Caco-2 (cell line): ENCODE results near the gene DYRK2. TPM values are rescaled to one million over a fixed set of nuclear protein-coding genes. Genes with fewer than 3 reads are reported as not detected.

Source experiments
- BruUV-seq: library from RNA; stranded (reverse); fragments of 400-500 nt; replicated peaks from 2 replicates; lab custom pipeline; 2021; lab: Mats Ljungman, UMichigan
- CTCF ChIA-PET: fragments of 300-600 bp; sonication (Branson Sonifier 250); formaldehyde crosslinking; loops from one replicate; lab custom pipeline; 2022; ENCODE audit warnings: antibody characterized with exemption; lab: Charles Lee
- POLR2A ChIA-PET: fragments of 300-600 bp; sonication (Branson Sonifier 250); formaldehyde crosslinking; loops from one replicate; lab custom pipeline; 2022; ENCODE audit warnings: antibody characterized with exemption; lab: Charles Lee
- DNase-seq, 2 experiments: peaks; one replicate each; pipeline versions ENCODE4 v3.0.0 to v3.0.0-alpha.2; 2020 to 2022
- H3K27me3 ChIP-seq: replicated peaks from 2 replicates; pipeline ENCODE4 v1.6.0; 2011; ENCODE audit warnings: low read length; ENCODE audit not compliant: control insufficient read depth, insufficient read depth
- H3K36me3 ChIP-seq: 2 replicates; pipeline ENCODE4 v1.5.1; 2011; ENCODE audit warnings: low read length; ENCODE audit not compliant: control insufficient read depth, insufficient read depth
- H3K4me1 ChIP-seq: fragments of 250-450 bp; sonication (Bioruptor Pico); 2 replicates; pipeline ENCODE4 v1.5.1; 2020; ENCODE audit warnings: mild to moderate bottlenecking
- H3K4me3 ChIP-seq: 2 replicates; pipeline ENCODE4 v1.5.1; 2011; ENCODE audit warnings: low read depth, mild to moderate bottlenecking, control low read depth, low read length
- H3K9me3 ChIP-seq: fragments of 250-450 bp; sonication (Bioruptor Pico); 2 replicates; pipeline ENCODE4 v1.5.1; 2020; ENCODE audit warnings: mild to moderate bottlenecking, moderate library complexity
- H3K27ac Mint-ChIP-seq: one replicate; pipeline ENCODE4 v1.8.0; 2022; ENCODE audit warnings: mixed read lengths; ENCODE audit not compliant: unreplicated experiment
- H3K27me3 Mint-ChIP-seq: one replicate; pipeline ENCODE4 v1.8.0; 2022; ENCODE audit warnings: mixed read lengths; ENCODE audit not compliant: insufficient read depth, unreplicated experiment
- H3K36me3 Mint-ChIP-seq: one replicate; pipeline ENCODE4 v1.8.0; 2022; ENCODE audit warnings: mild to moderate bottlenecking, mixed read lengths; ENCODE audit not compliant: insufficient read depth, unreplicated experiment
- H3K4me1 Mint-ChIP-seq: one replicate; pipeline ENCODE4 v1.8.0; 2022; ENCODE audit warnings: low read depth, mixed read lengths; ENCODE audit not compliant: unreplicated experiment
- H3K4me3 Mint-ChIP-seq: one replicate; pipeline ENCODE4 v1.8.0; 2022; ENCODE audit warnings: mild to moderate bottlenecking, moderate library complexity, mixed read lengths; ENCODE audit not compliant: unreplicated experiment
- H3K9me3 Mint-ChIP-seq: one replicate; pipeline ENCODE4 v1.8.0; 2022; ENCODE audit warnings: mixed read lengths; ENCODE audit not compliant: unreplicated experiment
- intact Hi-C: fragments of 100-400 bp; cut with micrococcal nuclease; formaldehyde crosslinking; loops from one replicate; pipeline ENCODE4 v1.10.0; 2022; ENCODE audit not compliant: unreplicated experiment
- total RNA-seq: library from RNA; stranded (reverse); gene quantifications from 2 replicates; pipeline ENCODE4 v1.2.3, GENCODE V29; 2022
- TF ChIP-seq, protein P1 (sequence below), 2 experiments: fragments of 200-600 bp in 1 of 2; IDR thresholded peaks; 1 replicate in 1 of 2; 2 replicates in 1 of 2; pipeline versions ENCODE4 v1.5.1 to v1.8.0; 2011 to 2022; ENCODE audit warnings: antibody characterized with exemption in 1 of 2, control low read depth in 1 of 2, inconsistent platforms in 1 of 2, low read depth in 1 of 2, low read length in 1 of 2, mild to moderate bottlenecking in 1 of 2, moderate library complexity in 1 of 2; ENCODE audit not compliant: insufficient read depth in 1 of 2, severe bottlenecking in 1 of 2, unreplicated experiment in 1 of 2

The DYRK2 gene
- total RNA-seq, 1 experiment from 2014 or later, result 24.6 TPM

DNA sequence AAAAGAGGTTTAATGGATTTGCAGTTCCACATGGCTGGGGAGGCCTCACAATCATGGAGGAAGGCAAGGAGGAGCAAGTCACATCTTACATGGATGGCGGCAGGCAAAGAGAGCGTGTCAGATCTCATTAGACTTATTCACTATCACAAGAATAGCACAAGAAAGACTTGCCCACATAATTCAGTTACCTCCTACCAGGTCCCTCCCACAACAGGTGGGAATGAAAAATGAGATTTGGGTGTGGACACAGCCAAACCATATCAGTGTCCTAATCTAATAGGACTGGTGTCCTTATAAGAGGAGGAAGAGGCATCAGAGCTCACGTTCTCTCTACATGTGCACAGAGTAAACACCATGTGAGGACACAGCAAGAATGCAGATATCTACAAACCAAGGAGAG is 25.9 kb downstream of the DYRK2 start:
- no peaks in the 10 kb centered on the region for H3K27me3 ChIP-seq
- no peaks in the 10 kb centered on the region for H3K36me3 ChIP-seq
- no peak overlapping the region for H3K4me3 ChIP-seq
- BruUV-seq, result no TSS peak
- no peaks in the 10 kb centered on the region for H3K36me3 Mint-ChIP-seq
- H3K27me3 Mint-ChIP-seq, result no peaks in the 10 kb centered on the region
- TF ChIP-seq, protein P1, sequence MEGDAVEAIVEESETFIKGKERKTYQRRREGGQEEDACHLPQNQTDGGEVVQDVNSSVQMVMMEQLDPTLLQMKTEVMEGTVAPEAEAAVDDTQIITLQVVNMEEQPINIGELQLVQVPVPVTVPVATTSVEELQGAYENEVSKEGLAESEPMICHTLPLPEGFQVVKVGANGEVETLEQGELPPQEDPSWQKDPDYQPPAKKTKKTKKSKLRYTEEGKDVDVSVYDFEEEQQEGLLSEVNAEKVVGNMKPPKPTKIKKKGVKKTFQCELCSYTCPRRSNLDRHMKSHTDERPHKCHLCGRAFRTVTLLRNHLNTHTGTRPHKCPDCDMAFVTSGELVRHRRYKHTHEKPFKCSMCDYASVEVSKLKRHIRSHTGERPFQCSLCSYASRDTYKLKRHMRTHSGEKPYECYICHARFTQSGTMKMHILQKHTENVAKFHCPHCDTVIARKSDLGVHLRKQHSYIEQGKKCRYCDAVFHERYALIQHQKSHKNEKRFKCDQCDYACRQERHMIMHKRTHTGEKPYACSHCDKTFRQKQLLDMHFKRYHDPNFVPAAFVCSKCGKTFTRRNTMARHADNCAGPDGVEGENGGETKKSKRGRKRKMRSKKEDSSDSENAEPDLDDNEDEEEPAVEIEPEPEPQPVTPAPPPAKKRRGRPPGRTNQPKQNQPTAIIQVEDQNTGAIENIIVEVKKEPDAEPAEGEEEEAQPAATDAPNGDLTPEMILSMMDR (IDR thresholded peaks at IDR 0.05; ENCODE audit: insufficient read depth in 1 of 2, low read depth in 1 of 2, low read length in 1 of 2, severe bottlenecking in 1 of 2, unreplicated experiment in 1 of 2), result no peak
- CTCF ChIA-PET, result no interaction called here
- DNase-seq, result no peak
- peaks cover 20% of the 10 kb centered on the region for H3K4me1 ChIP-seq
- POLR2A ChIA-PET, result no interaction called here
- intact Hi-C loops, result no loop called here
- peaks cover 17% of the 10 kb centered on the region for H3K9me3 ChIP-seq
- no peak overlapping the region for H3K4me3 Mint-ChIP-seq
- H3K27ac Mint-ChIP-seq, result no peak overlapping the region
- peaks cover 11% of the 10 kb centered on the region for H3K9me3 Mint-ChIP-seq
- H3K4me1 Mint-ChIP-seq, result no peaks in the 10 kb centered on the region

DNA sequence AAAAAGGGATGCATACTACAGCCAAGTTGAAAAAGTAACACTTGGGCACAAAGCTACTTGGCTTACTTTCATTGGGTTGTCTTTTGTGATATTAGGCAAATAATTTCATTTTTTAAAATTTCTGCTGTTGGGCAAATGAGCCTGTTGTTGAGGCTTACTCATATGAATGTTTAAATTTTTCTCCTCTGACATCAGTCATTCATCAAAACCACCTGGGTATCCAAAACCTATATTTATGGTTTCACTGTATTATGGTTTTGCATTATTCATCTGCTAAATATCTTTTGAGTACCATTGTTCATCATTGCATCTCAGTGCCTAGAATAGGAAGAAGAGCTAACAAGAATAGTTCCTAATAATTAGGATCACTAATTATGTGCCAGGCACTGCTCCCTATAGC is 28.1 kb downstream of the DYRK2 start:
- no peaks in the 10 kb centered on the region for H3K27me3 ChIP-seq
- no TSS peak for BruUV-seq
- TF ChIP-seq, protein P1 (IDR thresholded peaks at IDR 0.05; ENCODE audit: insufficient read depth in 1 of 2, low read depth in 1 of 2, low read length in 1 of 2, severe bottlenecking in 1 of 2, unreplicated experiment in 1 of 2), result no peak
- no peaks in the 10 kb centered on the region for H3K36me3 ChIP-seq
- H3K4me3 Mint-ChIP-seq, result no peak overlapping the region
- POLR2A ChIA-PET, result no interaction called here
- no peaks in the 10 kb centered on the region for H3K4me1 Mint-ChIP-seq
- no peak overlapping the region for H3K4me3 ChIP-seq
- no peaks in the 10 kb centered on the region for H3K27me3 Mint-ChIP-seq
- H3K4me1 ChIP-seq, result peaks cover 5% of the 10 kb centered on the region
- peaks cover 17% of the 10 kb centered on the region for H3K9me3 ChIP-seq
- DNase-seq, result no peak
- intact Hi-C loops, result no loop called here
- no peaks in the 10 kb centered on the region for H3K36me3 Mint-ChIP-seq
- no peak overlapping the region for H3K27ac Mint-ChIP-seq
- peaks cover 11% of the 10 kb centered on the region for H3K9me3 Mint-ChIP-seq
- CTCF ChIA-PET, result no interaction called here

DNA sequence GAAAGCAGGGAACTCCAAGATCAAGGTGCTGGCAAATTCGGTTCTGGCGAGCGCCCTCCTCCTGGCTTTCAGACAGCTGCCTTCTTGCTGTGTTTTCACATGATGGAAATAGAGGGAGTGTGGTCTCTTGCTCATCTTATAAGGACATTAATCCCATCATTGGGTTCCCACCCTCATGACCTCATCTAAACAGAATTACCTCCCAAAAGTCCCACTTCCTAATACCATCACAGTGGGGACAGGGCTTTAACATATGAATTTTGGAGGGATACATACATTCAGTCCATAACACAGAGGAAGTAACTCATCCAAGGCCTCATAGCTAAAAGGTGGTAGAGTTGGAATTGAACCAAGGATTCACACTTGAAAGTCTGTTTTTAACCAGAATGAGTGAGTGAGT is 28.6 kb downstream of the DYRK2 start:
- no peaks in the 10 kb centered on the region; the same call in 1 of the 2 replicates for H3K4me1 ChIP-seq
- peaks cover 17% of the 10 kb centered on the region for H3K9me3 ChIP-seq
- peaks cover 11% of the 10 kb centered on the region for H3K9me3 Mint-ChIP-seq
- no peaks in the 10 kb centered on the region for H3K4me1 Mint-ChIP-seq
- H3K36me3 ChIP-seq, result no peaks in the 10 kb centered on the region
- TF ChIP-seq, protein P1 (IDR thresholded peaks at IDR 0.05; ENCODE audit: insufficient read depth in 1 of 2, low read depth in 1 of 2, low read length in 1 of 2, severe bottlenecking in 1 of 2, unreplicated experiment in 1 of 2), result no peak
- H3K27me3 ChIP-seq, result no peaks in the 10 kb centered on the region
- POLR2A ChIA-PET, result no interaction called here
- no peak overlapping the region for H3K4me3 ChIP-seq
- no peaks in the 10 kb centered on the region for H3K36me3 Mint-ChIP-seq
- no TSS peak for BruUV-seq
- H3K27me3 Mint-ChIP-seq, result no peaks in the 10 kb centered on the region
- CTCF ChIA-PET, result no interaction called here
- no peak overlapping the region for H3K27ac Mint-ChIP-seq
- H3K4me3 Mint-ChIP-seq, result no peak overlapping the region
- intact Hi-C loops, result no loop called here
- no peak for DNase-seq
